Dendritic cell treated with granulocyte-macrophage colony-stimulating factor and Interleukin-4, amounts not matched to agents 40 ng/mL and 50 ng/mL, for 4 days (primary cell): ENCODE data around the gene TTC28.
"Not testable (repeated sequence)": the region's sequence is repeated elsewhere in the genome, so short reads cannot be mapped to it uniquely, and the experiment has no call there.

ENCODE experiments used
- H3K27ac Mint-ChIP-seq: one replicate; pipeline ENCODE4 v1.8.0; 2022; ENCODE audit warnings: mild to moderate bottlenecking, mixed read lengths
- H3K27me3 Mint-ChIP-seq: one replicate; pipeline ENCODE4 v1.8.0; 2022; ENCODE audit warnings: mild to moderate bottlenecking, mixed read lengths
- H3K36me3 Mint-ChIP-seq: one replicate; pipeline ENCODE4 v1.8.0; 2022; ENCODE audit warnings: low read depth, mixed read lengths
- H3K4me1 Mint-ChIP-seq: one replicate; pipeline ENCODE4 v1.8.0; 2022; ENCODE audit warnings: low read depth, mixed read lengths
- H3K4me3 Mint-ChIP-seq: one replicate; pipeline ENCODE4 v1.8.0; 2022; ENCODE audit warnings: mild to moderate bottlenecking, moderate library complexity, mixed read lengths
- H3K9me3 Mint-ChIP-seq: one replicate; pipeline ENCODE4 v1.8.0; 2022; ENCODE audit warnings: mixed read lengths
- intact Hi-C: fragments of 100-400 bp; cut with micrococcal nuclease; formaldehyde crosslinking; loops from one replicate; pipeline ENCODE4 v1.15.0; 2022

The TTC28 gene

GRCh38 chr22:28379951-28380350, 299.7 kb downstream of the TTC28 start:
- H3K27me3 Mint-ChIP-seq, result no peaks in the 10 kb centered on the region
- no peaks in the 10 kb centered on the region for H3K9me3 Mint-ChIP-seq
- no peak overlapping the region for H3K27ac Mint-ChIP-seq
- H3K4me3 Mint-ChIP-seq, result no peak overlapping the region
- intact Hi-C loops, result no loop called here
- peaks cover 28% of the 10 kb centered on the region for H3K4me1 Mint-ChIP-seq
- no peaks in the 10 kb centered on the region for H3K36me3 Mint-ChIP-seq

DNA sequence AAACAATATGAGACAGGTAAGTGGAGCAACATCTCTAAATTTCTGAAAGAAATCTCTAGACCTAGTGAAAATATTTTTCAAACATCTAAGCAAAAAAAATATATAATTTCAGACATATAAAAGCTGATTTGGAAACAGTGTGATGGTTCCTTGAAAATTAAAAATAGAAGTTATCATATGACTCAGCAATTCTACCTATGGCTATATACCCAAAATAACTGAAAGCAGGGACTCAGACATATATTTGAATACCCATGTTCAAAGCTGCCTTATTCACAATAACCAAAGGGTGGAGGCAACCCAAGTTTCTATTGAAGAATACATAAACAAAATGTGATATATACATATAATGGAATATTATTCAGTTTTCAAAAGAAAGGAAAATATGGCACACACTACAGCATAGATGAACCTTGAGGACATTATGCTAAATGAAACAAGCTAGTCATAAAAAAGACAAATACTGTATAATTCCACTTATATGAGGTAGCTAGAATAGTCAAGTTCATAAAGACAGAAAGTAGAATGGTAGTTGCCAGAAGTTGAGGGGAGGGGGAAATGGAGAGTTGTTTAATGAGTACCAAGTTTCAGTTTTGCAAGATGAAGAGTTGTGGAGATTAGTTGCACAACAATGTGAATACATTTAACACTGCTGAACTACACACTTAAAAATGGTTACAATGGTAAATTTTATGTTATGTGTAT, 300.4 kb downstream of the TTC28 start:
- no peaks in the 10 kb centered on the region for H3K36me3 Mint-ChIP-seq
- H3K27ac Mint-ChIP-seq, result no peak overlapping the region
- peaks cover 28% of the 10 kb centered on the region for H3K4me1 Mint-ChIP-seq
- no peaks in the 10 kb centered on the region for H3K9me3 Mint-ChIP-seq
- intact Hi-C loops, result no loop called here
- no peak overlapping the region for H3K4me3 Mint-ChIP-seq
- H3K27me3 Mint-ChIP-seq, result no peaks in the 10 kb centered on the region

DNA sequence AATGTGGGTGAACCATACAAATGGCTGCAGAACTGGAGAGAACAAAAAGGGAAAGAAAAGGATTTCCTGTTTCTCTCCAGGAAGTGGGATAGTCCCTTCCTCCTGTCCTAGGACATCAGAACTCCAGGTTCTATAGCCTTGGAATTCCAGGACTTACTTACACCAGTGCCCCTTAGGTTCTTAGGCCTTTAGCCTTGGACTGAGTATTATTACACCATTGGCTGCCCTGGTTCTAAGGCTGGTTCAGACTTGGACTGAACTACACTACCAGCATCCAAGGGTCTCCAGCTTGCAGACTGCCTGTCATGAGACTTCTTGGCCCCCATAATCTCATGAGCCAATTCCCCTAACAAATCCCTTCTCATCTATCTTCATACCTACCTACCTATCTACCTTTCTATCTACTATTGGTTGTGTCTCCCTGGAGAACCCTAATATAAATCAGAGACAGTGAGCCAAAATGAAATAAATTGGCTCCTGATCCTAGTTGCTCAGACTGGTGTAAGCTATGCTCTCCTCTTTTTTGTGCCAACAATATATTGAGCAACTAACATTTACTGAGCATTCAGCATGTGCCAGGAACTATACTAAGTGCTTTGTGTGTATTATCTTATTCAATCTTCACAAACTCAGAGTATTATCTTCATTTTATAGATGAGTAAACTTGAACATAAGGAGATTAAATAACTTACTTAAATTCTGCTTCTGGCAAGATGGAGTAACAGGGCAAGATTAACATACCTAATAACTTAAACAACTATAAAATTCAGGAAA, 303.7 kb downstream of the TTC28 start:
- H3K27ac Mint-ChIP-seq, result no peak overlapping the region
- H3K4me3 Mint-ChIP-seq, result no peak overlapping the region
- intact Hi-C loops, result no loop called here
- H3K27me3 Mint-ChIP-seq, result no peaks in the 10 kb centered on the region
- H3K9me3 Mint-ChIP-seq, result no peaks in the 10 kb centered on the region
- H3K36me3 Mint-ChIP-seq, result no peaks in the 10 kb centered on the region
- H3K4me1 Mint-ChIP-seq, result peaks cover 38% of the 10 kb centered on the region

DNA sequence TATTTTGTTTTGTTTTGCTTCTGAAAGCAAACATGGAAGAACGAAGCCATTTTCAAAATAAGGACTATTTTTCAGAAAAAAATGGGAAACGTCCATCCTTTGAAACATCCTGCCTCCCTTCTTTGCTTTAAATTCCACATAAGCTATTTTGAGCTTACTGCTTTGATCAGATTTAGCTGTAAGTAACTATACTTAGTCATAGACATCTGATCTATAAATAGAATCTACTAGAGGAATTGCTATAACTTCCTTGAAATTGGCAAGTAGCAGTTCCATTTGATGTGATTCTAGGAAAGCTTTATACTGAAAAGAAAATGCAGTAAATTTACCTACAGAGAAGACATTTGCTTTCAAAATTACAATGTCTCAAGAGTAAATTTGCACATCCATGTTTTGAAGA, 305.8 kb downstream of the TTC28 start:
- H3K9me3 Mint-ChIP-seq, result peaks cover 2% of the 10 kb centered on the region
- no peak overlapping the region for H3K27ac Mint-ChIP-seq
- intact Hi-C loops, result no loop called here
- H3K4me1 Mint-ChIP-seq, result peaks cover 35% of the 10 kb centered on the region
- H3K27me3 Mint-ChIP-seq, result no peaks in the 10 kb centered on the region
- no peak overlapping the region for H3K4me3 Mint-ChIP-seq
- H3K36me3 Mint-ChIP-seq, result no peaks in the 10 kb centered on the region

DNA sequence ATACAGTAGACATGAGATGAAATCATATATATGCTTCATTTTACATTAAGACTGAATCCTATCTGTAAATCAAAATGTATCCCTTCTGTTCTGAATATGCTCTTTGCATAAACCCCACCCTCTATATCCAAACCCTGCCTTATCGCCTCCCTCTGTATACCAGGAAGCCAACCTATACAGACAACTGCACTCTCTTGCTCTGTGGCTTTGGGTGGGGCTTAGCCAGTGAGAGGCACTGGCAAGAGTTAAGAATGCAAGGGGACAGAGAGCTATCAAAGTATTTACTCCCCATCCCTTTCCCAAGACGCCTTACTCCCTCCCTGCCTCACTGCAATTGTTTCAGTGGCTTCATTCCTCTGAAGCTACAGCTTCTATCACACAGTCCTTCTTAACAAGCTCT, 309.8 kb downstream of the TTC28 start:
- Mint-ChIP-seq H3K9me3 (peaks cover 14% of the 10 kb centered on the region), H3K27ac (no peak overlapping the region), H3K4me3 (no peak overlapping the region), H3K27me3 (no peaks in the 10 kb centered on the region), H3K36me3 (no peaks in the 10 kb centered on the region), H3K4me1 (peaks cover 18% of the 10 kb centered on the region)
- intact Hi-C loops, result no loop called here

DNA sequence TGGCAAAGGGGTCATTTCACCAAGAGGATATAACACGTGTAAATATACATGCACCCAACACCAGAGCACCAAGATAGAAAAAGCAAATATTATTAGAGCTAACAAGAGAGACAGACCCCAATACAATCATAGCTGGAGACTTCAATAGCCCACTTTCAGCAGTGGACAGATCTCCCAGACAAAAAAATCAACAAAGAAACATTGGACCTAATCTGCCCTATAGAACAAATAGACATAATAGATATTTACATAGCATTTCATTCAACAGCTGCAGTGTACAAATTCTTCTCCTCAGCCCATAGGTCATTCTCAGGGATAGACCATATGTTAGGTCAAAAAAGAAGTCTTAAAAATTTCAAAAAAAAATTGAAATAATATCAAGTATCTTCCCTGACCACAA, 312.8 kb downstream of the TTC28 start:
- Mint-ChIP-seq H3K36me3 (no peaks in the 10 kb centered on the region), H3K4me1 (peaks cover 8% of the 10 kb centered on the region), H3K27me3 (no peaks in the 10 kb centered on the region), H3K27ac (no peak overlapping the region), H3K9me3 (peaks cover 28% of the 10 kb centered on the region), H3K4me3 (no peak overlapping the region)
- intact Hi-C loops, result no loop called here

DNA sequence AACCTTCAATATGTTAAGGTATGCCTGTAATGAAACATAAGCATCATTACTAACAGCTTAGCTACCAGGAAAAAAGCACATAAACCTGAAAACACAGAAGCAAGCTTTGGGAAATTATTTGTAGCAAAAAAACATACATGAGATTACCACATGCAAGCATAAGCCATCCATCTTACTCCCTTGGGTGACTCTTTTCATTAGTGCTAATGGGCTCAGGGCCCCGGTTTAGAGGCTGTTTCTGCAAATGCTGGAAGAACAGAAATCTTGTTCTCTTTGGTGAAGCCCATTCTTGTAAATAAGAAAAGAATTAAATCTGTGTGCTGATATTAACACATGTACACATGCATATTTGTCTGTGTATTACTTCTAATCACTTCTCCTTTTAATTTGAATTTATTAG, 314.3 kb downstream of the TTC28 start:
- Mint-ChIP-seq H3K27me3 (no peaks in the 10 kb centered on the region), H3K4me3 (no peak overlapping the region), H3K27ac (no peak overlapping the region), H3K9me3 (peaks cover 29% of the 10 kb centered on the region), H3K4me1 (peaks cover 8% of the 10 kb centered on the region), H3K36me3 (no peaks in the 10 kb centered on the region)
- intact Hi-C loops, result no loop called here

DNA sequence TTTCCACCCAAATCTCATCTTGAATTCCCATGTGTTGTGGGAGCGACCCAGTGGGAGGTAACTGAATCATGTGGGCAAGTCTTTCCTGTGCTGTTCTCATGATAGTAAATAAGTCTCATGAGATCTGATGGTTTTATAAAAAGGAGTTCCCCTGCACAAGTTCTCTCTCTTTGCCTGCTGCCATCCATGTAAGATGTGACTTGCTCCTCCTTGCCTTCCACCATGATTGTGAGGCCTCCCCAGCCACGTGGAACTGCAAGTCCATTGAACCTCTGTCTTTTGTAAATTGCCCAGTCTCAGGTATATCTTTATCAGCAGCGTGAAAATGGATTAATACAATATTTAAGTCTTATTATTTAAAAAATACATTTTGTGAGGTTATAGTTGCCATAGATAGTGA, 315.5 kb downstream of the TTC28 start:
- H3K27ac Mint-ChIP-seq, intact Hi-C loops, H3K27me3 Mint-ChIP-seq, H3K4me3 Mint-ChIP-seq, H3K4me1 Mint-ChIP-seq, H3K36me3 Mint-ChIP-seq: not testable (repeated sequence)
- peaks cover 29% of the 10 kb centered on the region for H3K9me3 Mint-ChIP-seq

DNA sequence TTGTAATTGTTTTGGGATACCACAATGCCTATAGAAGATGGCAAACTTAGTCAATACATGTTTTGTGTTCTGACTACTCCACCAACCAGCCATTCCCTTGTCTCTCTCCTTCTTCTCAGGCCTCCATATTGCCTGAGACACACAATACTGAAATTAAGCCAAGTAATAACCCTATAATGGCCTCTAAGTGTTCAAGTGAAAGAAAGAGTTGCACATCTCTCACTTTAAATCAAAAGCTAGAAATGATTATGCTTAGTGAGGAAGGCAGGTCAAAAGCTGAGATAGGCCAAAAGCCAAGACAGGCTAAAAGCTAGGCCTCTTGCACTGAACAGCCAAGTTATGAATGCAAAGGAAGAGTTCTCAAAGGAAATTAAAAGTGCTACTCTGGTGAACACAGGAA, 318.7 kb downstream of the TTC28 start:
- Mint-ChIP-seq H3K4me1 (peaks cover 4% of the 10 kb centered on the region), H3K27me3 (no peaks in the 10 kb centered on the region), H3K4me3 (no peak overlapping the region), H3K27ac (no peak overlapping the region), H3K9me3 (peaks cover 15% of the 10 kb centered on the region), H3K36me3 (no peaks in the 10 kb centered on the region)
- intact Hi-C loops, result no loop called here

GRCh38 chr22:28358312-28358711, 321.3 kb downstream of the TTC28 start:
- Mint-ChIP-seq H3K27ac (no peak overlapping the region), H3K4me3 (no peak overlapping the region), H3K4me1 (peaks cover 4% of the 10 kb centered on the region), H3K27me3 (no peaks in the 10 kb centered on the region), H3K9me3 (peaks cover 15% of the 10 kb centered on the region), H3K36me3 (no peaks in the 10 kb centered on the region)
- intact Hi-C loops, result no loop called here

DNA sequence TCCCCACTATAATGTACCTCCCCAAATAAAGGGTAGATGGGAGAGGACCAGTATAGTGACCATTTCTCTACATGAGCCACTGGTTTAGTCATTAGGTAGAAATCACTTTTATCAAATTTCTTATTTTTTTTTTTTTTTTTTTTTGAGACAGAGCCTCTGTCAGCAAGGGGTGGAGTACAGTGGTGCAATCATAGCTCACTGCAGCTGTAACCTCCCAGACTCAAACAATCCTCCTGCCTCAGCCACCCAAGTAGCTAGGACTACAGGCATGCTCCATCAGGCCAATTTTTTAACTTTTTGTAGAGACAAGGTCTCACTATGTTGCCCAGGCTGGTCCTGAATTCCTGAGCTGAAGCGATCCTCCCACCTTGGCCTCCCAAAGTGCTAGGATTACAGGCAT, 322.4 kb downstream of the TTC28 start:
- Mint-ChIP-seq H3K27ac (no peak overlapping the region), H3K36me3 (no peaks in the 10 kb centered on the region), H3K27me3 (no peaks in the 10 kb centered on the region), H3K4me1 (peaks cover 4% of the 10 kb centered on the region), H3K4me3 (no peak overlapping the region), H3K9me3 (peaks cover 4% of the 10 kb centered on the region)
- intact Hi-C loops, result no loop called here

GRCh38 chr22:28351476-28351875, 328.2 kb downstream of the TTC28 start:
- intact Hi-C loops, result no loop called here
- no peaks in the 10 kb centered on the region for H3K9me3 Mint-ChIP-seq

GRCh38 chr22:28348613-28349609, 330.7 kb downstream of the TTC28 start:
- H3K4me1 Mint-ChIP-seq, result no peaks in the 10 kb centered on the region

More at GRCh38 chr22:28351476-28351875, 328.2 kb downstream of the TTC28 start:
- H3K27ac Mint-ChIP-seq, result no peak overlapping the region
- H3K4me1 Mint-ChIP-seq, result no peaks in the 10 kb centered on the region
- no peak overlapping the region for H3K4me3 Mint-ChIP-seq
- no peaks in the 10 kb centered on the region for H3K27me3 Mint-ChIP-seq
- H3K36me3 Mint-ChIP-seq, result no peaks in the 10 kb centered on the region

GRCh38 chr22:28346308-28346707, 333.3 kb downstream of the TTC28 start:
- Mint-ChIP-seq H3K4me3 (no peak overlapping the region), H3K4me1 (no peaks in the 10 kb centered on the region), H3K27ac (no peak overlapping the region), H3K36me3 (no peaks in the 10 kb centered on the region), H3K9me3 (no peaks in the 10 kb centered on the region), H3K27me3 (no peaks in the 10 kb centered on the region)
- intact Hi-C loops, result no loop called here

More at GRCh38 chr22:28348613-28349609, 330.7 kb downstream of the TTC28 start:
- intact Hi-C loops, result no loop called here
- H3K9me3 Mint-ChIP-seq, result no peaks in the 10 kb centered on the region
- no peaks in the 10 kb centered on the region for H3K36me3 Mint-ChIP-seq
- H3K4me3 Mint-ChIP-seq, result no peak overlapping the region
- H3K27me3 Mint-ChIP-seq, result no peaks in the 10 kb centered on the region
- no peak overlapping the region for H3K27ac Mint-ChIP-seq
